GM19023 (cell line): ENCODE measurements around the gene CREB5.

Experiments used
- ATAC-seq: cut with Tn5 transposase; IDR thresholded peaks from one replicate; pipeline ENCODE4 v1.9.1; 2021; ENCODE audit warnings: mild to moderate bottlenecking, moderate library complexity; ENCODE audit not compliant: unreplicated experiment

CREB5 gene

DNA sequence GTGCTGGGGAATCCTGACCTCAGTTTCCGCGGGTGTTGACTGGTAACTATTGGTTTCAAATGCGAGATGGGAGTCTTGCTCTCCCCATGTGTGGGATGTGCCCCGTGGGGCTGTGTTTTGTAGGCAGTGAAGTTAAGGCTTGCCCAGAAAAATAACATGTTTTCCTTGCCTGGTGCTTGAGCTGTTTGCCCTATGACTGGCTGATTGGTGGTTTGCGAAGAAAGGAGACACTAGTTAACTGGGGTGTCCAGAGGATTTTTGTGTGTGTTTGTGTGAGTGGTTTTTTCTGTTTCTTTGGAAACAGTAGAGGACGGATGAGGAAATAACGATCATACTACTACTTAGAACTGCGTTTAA is 61.9 kb downstream of the CREB5 start:
- no peak for ATAC-seq

- ATAC-seq = no peak
Measured at GRCh38 chr7:28474640-28475039, 62.3 kb downstream of the CREB5 start.

- no peak for ATAC-seq
Measured at GRCh38 chr7:28477041-28477442, 64.7 kb downstream of the CREB5 start.

DNA sequence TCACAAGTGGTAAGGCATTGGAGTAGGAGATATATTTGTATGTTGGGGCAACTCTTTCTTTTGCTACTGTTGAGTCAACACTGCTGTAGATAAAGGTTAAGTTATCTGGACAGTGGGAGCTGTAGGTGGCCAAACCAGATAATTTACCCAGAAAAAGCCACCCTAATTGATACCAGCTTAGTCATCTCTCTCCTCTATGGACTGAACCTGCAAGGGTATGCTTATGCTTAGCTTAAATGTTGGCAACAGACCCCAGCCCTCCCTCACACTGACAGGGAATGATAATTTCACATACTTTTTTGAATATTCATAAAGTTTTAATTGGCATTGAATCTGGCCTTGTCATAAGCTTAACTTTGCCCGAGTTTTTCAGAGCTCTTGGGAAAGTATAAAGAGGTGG is 66.3 kb downstream of the CREB5 start:
- ATAC-seq = no peak

GRCh38 chr7:28479507-28479947 is 67.2 kb downstream of the CREB5 start:
- ATAC-seq = peak; percentile 72

GRCh38 chr7:28480595-28480994 is 68.3 kb downstream of the CREB5 start:
- no peak for ATAC-seq

DNA sequence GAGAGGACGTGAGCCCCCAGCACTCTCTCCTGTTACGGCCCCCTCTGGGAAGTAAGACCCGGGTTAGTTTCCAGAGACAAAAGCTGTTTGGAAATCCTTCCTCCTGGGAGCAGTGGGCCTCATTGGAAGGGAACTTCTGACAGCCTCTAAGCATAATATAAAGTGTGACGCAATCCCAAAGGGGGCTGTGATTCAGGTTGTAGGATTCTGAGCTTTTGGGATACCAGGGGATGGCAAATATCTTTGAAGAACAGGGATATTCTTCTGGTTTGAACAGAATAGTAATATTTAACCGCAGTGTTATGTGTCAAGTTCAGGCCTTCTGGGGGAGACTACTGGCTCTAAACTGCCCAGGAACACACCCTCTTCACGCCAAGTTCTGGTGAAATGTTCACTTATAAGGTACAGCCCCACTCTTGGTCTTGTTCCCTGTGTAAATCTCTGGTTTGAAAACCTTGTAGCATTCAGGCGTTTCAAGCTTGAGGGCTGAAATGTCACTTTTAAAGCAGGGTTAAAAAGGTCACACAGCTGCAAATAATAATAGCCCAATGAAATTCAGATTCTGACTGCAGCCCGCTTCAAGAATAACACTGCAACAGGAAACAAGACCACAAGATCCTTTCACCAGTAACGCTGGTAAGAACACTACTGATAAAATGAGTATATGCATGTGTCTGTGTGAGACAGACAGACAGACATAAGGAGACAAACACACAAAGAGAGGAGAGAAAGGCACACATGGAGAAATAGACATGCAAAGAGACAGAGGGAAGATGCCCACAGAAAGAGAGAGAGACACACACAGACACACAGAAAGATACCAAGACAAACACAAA is 69.0 kb downstream of the CREB5 start:
- ATAC-seq = peak; percentile 63

DNA sequence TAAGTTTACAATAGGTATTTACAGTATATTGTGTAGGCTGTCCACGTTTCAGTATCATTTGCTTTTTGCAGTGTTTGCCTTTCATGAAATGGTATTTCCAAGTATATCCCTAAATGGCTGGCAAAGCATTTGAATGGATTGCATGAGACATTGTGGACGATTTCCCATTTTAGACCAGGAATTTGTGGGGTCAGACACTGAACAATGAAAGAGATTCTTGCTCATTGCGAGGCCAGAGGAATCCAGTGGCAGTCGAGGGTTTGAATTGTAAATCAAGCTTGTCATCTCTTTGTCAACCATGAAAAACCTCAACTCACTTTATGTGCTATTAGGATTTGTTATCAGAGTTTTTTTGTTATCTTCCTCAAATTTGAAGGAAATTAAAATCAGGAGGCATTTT is 70.8 kb downstream of the CREB5 start:
- no peak for ATAC-seq

GRCh38 chr7:28483908-28484605 is 71.7 kb downstream of the CREB5 start:
- no peak for ATAC-seq

- no peak for ATAC-seq
Measured at GRCh38 chr7:28484606-28484935, 72.3 kb downstream of the CREB5 start.

DNA sequence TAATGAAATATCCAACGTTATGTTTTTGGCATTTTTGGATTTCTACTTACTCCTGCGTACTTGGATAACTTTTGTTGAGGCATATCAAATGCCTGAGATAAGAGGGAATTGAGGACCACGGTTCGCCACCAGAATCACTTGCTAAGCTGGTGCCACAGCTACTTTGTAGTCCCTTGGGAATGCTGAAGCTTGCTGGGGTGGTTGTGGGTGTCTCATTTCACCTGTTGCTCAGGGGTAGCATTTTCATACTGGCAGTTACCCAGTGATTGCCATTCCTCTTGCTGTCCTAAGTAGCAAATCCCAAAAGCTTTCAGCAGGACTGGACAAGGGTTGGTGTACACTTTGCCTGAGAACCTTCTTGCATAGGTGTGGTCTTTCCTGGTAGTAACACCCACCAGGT is 75.2 kb downstream of the CREB5 start:
- ATAC-seq = no peak

- no peak for ATAC-seq
Measured at GRCh38 chr7:28488061-28488791, 75.9 kb downstream of the CREB5 start.

GRCh38 chr7:28490831-28491230 is 78.5 kb downstream of the CREB5 start:
- no peak for ATAC-seq

DNA sequence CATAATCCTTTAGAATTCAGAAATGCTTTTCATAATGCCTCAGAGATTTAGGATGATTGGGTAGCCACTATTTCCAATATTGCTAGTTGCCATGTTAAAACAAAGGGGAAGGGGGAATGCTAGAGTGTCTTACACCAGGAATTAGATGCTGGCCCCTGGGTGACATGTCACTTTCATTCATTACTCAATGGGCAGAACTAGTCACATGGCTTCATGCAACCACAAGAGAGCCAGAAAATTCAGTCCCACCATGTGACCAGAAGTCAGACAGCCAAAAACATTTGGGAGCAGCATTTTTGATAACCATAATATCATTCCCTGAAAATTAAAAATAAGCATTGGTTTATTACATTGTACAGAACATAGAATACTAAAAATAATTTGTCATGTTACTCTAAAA is 81.2 kb downstream of the CREB5 start:
- ATAC-seq = no peak

DNA sequence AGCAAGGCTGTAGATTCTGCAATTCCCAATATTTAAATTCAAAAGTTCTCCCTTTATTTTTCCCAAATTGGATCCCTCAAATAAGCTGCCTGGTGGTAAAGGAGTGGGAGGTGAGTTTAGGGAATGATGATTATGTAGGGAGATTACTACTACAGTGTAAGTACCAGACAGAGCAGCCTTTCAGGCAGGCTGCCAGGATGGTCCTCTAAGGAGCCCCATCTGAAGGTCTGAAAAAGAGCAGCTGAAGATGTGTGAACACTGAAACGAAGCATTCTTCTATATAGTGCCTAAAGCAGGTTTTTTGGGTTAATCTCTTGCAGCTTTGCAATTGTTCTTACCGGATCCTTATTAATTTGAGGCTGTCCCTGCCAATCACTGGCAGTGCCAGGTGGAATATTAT is 84.7 kb downstream of the CREB5 start:
- ATAC-seq = no peak

DNA sequence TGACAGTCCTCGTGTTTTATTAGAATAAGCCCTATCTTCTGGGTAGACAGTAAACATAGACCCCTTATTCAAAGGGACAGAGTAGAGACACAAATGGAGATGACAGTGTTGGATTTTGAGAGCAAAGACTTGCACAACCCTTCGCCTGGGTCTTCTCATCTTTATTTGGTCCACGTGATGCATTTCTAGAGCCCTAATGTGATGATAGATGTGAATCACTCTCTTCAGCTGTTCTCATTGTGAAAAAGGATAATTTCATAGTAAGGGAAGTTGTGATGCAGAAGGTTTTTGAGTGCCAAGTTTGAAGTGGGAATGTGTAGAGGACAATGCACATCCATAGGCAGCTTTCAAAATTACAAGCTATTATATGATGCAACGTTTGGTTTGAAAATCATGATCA is 86.3 kb downstream of the CREB5 start:
- no peak for ATAC-seq

GRCh38 chr7:28500138-28500537 is 87.8 kb downstream of the CREB5 start:
- no peak for ATAC-seq

DNA sequence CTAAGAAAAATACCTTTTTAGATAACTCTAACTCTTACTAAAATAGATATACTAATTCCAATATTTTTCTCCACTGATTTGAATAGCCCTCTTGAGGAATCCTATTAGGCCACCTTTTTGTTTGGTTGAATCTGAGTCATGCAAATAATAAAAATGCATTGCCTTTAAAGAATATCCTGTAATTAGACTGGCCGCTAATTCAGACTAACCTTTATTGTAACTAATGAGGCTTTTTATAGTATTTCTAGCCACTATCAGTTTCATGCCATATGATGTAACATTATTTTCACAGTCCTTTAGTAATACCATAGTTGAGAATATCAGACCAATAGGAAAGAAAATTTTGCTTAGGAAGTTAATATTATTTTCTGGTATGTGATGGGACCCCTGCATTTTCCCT is 90.1 kb downstream of the CREB5 start:
- no peak for ATAC-seq

DNA sequence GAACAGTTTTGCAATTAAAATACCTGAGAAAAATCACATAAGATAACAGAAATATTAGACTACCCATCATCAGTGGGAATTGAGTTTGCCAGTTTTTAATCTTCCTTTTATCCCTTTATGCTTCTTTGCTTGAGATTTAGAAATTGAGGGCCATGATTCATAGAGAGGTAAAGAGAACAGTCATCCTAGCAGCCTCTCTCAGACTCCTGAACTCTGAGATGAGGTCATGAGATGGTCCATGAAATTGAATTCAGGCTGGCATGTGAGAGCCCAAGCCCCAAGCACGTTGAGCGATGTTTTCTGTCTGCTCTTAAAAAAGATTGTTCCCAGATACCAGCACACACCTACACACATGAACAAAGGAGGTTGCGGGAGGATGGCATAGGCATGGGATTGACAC is 91.1 kb downstream of the CREB5 start:
- ATAC-seq = no peak

DNA sequence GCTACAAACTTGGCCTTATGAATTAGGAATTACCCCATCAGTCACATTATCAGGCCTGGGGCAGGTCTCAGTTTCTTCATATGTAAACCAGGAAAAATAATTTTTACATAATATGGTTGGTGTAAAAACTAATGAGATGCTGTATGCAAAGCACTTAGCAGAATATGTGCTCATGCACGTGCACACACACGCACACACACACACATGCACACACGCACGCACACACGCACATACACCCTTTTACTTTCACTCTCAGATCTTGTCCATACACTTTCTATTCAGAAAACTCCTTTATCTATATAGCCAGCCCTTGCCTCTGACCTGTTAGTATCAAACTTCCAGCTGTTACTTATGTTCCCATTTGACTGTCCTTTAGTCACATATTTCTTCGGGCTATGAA is 92.7 kb downstream of the CREB5 start:
- no peak for ATAC-seq

- no peak for ATAC-seq
Measured at GRCh38 chr7:28505867-28506266, 93.5 kb downstream of the CREB5 start.
